ENCODE measurements around the gene UBTD1.

The UBTD1 gene

DNA sequence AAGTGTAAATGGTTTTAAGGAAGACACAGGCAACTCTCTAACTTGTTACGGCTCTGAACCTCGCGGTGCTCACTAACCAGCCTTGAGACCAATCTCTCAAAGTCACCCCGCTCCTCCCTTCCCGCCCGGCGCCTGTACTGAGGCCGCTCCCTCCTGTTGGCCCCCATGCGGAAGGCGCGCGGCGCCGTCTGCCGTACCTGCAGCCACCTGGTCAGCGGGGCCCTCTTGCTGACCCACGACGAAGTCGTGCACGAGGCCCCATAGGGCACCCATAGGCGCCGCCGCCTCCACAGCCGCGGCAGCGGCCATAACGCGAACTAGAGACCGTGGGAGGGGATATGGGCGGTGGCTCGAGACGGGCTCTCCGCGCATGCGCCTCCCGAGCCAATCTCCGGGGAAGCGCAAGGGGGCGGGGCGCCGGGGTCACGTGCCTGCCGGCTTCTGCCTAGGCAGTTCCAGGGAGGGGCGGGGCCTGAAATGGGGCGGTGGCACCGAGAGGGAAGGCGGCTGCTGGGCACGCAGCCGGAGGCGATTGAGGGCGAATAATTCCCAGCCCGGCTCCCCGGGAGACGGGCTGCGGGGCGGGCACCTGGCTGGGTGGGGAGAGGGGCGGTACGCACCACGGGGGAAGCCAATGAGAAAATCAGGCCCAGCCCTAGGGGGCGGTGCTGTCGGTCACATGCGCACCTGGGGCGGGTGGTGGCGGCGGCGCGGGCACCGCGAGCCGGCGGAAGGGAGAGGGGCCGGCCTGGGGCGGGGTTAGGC lies 466 bp upstream of the UBTD1 start, which contains the start of gene MMS19:
MMS19 (minus strand) TSS at position 347 of the 765 bp plus-strand sequence; CDS start at position 309, 38 bp downstream.
- peaks cover 35% of the 10 kb centered on the region for H3K4me1 Mint-ChIP-seq (ENCODE audit: low read depth)
- H3K27me3 Mint-ChIP-seq (ENCODE audit: low read depth) = peaks cover 34% of the 10 kb centered on the region
- peaks cover 4% of the 10 kb centered on the region for H3K36me3 Mint-ChIP-seq (ENCODE audit: low read depth)
- H3K27ac Mint-ChIP-seq = peak within 1 kb of the TSS; percentile 98
- peak within 1 kb of the TSS; percentile 93 for H3K4me3 Mint-ChIP-seq
- H3K9me3 Mint-ChIP-seq = no peaks in the 10 kb centered on the region

- Mint-ChIP-seq H3K36me3 (ENCODE audit: low read depth) (peaks cover 2% of the 10 kb centered on the region), H3K27ac (no peak overlapping the region), H3K27me3 (ENCODE audit: low read depth) (peaks cover 36% of the 10 kb centered on the region), H3K9me3 (no peaks in the 10 kb centered on the region), H3K4me1 (ENCODE audit: low read depth) (peaks cover 28% of the 10 kb centered on the region), H3K4me3 (peak overlapping the region; percentile 32)
These were observed 1.0 kb downstream of the UBTD1 start for GRCh38 chr10:97499561-97500296.

GRCh38 chr10:97500297-97500575 lies 1.5 kb downstream of the UBTD1 start:
- Mint-ChIP-seq H3K27ac (no peak overlapping the region), H3K36me3 (ENCODE audit: low read depth) (no peaks in the 10 kb centered on the region), H3K9me3 (no peaks in the 10 kb centered on the region)

DNA sequence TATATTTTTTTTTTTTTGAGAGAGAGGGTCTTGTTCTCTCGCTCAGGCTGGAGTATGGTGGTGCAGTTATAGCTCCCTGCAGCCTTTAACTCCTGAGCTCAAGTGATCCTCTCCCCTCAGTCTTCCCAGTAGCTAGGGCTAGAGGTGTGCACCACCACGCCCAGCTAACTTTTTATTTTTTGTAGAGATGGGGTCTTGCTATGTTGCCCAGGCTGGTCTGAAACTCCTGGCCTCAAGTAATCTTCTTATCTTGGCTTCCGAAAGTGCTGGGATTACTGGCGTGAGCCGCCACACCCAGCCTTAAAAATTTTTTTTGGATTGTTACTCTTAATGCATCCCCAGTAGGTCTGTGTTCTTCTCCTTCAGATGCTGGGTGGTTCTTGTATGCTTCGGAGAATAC lies 4.2 kb downstream of the UBTD1 start:
- Mint-ChIP-seq H3K36me3 (ENCODE audit: low read depth) (no peaks in the 10 kb centered on the region), H3K27ac (no peak overlapping the region), H3K9me3 (no peaks in the 10 kb centered on the region), H3K4me3 (no peak overlapping the region), H3K4me1 (ENCODE audit: low read depth) (peaks cover 3% of the 10 kb centered on the region), H3K27me3 (ENCODE audit: low read depth) (peaks cover 44% of the 10 kb centered on the region)

More at GRCh38 chr10:97500297-97500575, 1.5 kb downstream of the UBTD1 start:
- Mint-ChIP-seq H3K4me1 (ENCODE audit: low read depth) (peaks cover 23% of the 10 kb centered on the region), H3K4me3 (no peak overlapping the region), H3K27me3 (ENCODE audit: low read depth) (peaks cover 36% of the 10 kb centered on the region)

- Mint-ChIP-seq H3K9me3 (no peaks in the 10 kb centered on the region), H3K4me3 (no peak overlapping the region), H3K36me3 (ENCODE audit: low read depth) (no peaks in the 10 kb centered on the region), H3K27ac (no peak overlapping the region), H3K4me1 (ENCODE audit: low read depth) (peaks cover 2% of the 10 kb centered on the region), H3K27me3 (ENCODE audit: low read depth) (peaks cover 44% of the 10 kb centered on the region)
These were observed 4.7 kb downstream of the UBTD1 start for GRCh38 chr10:97503406-97503805.

DNA sequence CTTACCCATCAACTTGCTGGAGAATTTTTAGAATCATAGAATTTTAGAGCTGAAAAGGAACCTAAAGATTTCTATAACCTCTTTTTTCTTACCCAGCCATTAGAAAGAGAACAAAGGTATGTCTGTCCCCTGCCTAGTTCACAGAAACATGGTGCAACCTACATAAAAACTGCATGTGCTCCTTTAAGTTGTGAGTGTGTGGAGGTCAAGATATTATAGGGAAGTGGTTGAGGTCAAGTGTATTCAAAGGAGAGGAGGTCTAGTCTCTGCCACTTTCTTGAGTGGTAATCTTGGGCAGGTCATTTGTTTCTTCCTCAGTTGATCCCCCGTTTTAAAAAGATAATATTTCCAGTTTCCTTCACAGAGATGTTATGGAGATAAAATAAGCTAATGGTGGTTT lies 6.4 kb downstream of the UBTD1 start:
- no peaks in the 10 kb centered on the region for H3K36me3 Mint-ChIP-seq (ENCODE audit: low read depth)
- H3K9me3 Mint-ChIP-seq = no peaks in the 10 kb centered on the region
- H3K27me3 Mint-ChIP-seq (ENCODE audit: low read depth) = peaks cover 38% of the 10 kb centered on the region
- no peak overlapping the region for H3K27ac Mint-ChIP-seq
- no peak overlapping the region for H3K4me3 Mint-ChIP-seq
- peaks cover 2% of the 10 kb centered on the region for H3K4me1 Mint-ChIP-seq (ENCODE audit: low read depth)

GRCh38 chr10:97506199-97506991 lies 7.7 kb downstream of the UBTD1 start:
- Mint-ChIP-seq H3K9me3 (no peaks in the 10 kb centered on the region), H3K36me3 (ENCODE audit: low read depth) (no peaks in the 10 kb centered on the region), H3K4me3 (no peak overlapping the region), H3K27ac (no peak overlapping the region), H3K27me3 (ENCODE audit: low read depth) (peaks cover 26% of the 10 kb centered on the region), H3K4me1 (ENCODE audit: low read depth) (no peaks in the 10 kb centered on the region)

GRCh38 chr10:97508342-97508741 lies 9.6 kb downstream of the UBTD1 start:
- H3K36me3 Mint-ChIP-seq (ENCODE audit: low read depth) = no peaks in the 10 kb centered on the region
- no peak overlapping the region for H3K27ac Mint-ChIP-seq
- no peaks in the 10 kb centered on the region for H3K9me3 Mint-ChIP-seq
- H3K4me1 Mint-ChIP-seq (ENCODE audit: low read depth) = no peaks in the 10 kb centered on the region
- H3K27me3 Mint-ChIP-seq (ENCODE audit: low read depth) = peaks cover 9% of the 10 kb centered on the region
- H3K4me3 Mint-ChIP-seq = no peak overlapping the region

DNA sequence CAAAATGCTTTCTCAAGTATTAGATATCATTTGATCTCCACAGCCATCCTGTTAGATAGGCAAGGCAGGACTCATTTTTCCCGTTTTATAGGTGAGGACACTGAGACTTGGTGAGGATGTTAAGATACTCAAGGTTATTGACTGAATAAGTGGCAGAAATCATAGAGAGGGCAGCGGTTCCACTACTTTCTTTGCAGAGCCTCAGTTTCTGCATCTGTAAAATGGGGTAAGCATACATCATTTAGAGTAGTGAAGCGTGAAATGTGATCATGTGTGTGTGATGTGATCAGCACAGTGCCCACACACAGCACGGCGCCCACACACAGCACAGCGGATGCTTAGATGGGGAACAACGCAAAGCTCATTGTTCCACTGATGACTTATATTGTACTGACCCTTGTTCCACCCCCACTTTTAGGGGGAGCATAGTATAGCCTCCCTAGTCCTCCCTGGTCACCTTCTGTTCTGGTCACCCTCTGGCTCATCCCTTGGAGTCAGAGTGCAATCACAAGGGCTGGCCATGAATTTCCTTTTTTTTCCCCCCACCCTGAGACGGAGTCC lies 10.5 kb downstream of the UBTD1 start:
- Mint-ChIP-seq H3K27ac (no peak overlapping the region), H3K9me3 (no peaks in the 10 kb centered on the region), H3K4me3 (no peak overlapping the region), H3K36me3 (ENCODE audit: low read depth) (no peaks in the 10 kb centered on the region), H3K4me1 (ENCODE audit: low read depth) (no peaks in the 10 kb centered on the region), H3K27me3 (ENCODE audit: low read depth) (peaks cover 11% of the 10 kb centered on the region)

GRCh38 chr10:97510686-97511085 lies 12.0 kb downstream of the UBTD1 start:
- Mint-ChIP-seq H3K36me3 (ENCODE audit: low read depth) (no peaks in the 10 kb centered on the region), H3K27ac (no peak overlapping the region), H3K4me3 (no peak overlapping the region), H3K27me3 (ENCODE audit: low read depth) (peaks cover 18% of the 10 kb centered on the region), H3K4me1 (ENCODE audit: low read depth) (no peaks in the 10 kb centered on the region), H3K9me3 (no peaks in the 10 kb centered on the region)

DNA sequence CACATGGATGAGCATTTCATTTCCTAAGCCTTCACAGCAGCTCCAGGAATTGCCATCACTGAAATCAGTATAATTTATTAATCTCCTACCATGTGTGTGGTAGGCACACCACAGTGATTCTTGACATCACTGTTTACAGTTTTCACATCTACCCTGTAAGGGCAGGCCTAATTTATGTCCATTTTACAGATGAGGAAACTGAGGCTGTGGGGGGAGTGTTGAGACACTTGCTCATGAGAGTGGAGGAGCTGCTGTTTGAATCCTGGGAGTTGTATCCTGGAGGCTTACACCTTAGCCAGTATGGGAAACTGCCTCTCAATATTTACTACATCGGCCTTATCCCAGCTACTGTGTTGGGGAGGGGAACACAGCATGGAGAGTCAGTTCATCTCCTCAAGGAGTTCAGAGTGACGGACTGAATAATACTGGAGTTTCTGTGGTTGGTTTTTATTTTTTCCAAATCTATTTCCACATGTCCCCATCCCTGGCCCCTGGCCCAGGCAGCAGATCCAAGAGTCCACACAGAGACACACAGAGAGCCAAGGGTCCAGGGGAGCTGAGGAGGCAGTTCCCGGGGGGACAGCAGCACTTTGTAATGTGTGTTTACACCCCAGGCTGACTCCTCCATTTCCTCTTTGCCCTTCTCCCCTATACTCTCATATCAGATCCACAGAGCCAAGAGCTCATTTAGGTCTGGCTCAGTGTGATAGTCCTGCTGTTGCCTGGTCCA lies 13.2 kb downstream of the UBTD1 start:
- Mint-ChIP-seq H3K27ac (no peak overlapping the region), H3K27me3 (ENCODE audit: low read depth) (peaks cover 11% of the 10 kb centered on the region), H3K9me3 (no peaks in the 10 kb centered on the region), H3K36me3 (ENCODE audit: low read depth) (no peaks in the 10 kb centered on the region), H3K4me3 (no peak overlapping the region), H3K4me1 (ENCODE audit: low read depth) (no peaks in the 10 kb centered on the region)

DNA sequence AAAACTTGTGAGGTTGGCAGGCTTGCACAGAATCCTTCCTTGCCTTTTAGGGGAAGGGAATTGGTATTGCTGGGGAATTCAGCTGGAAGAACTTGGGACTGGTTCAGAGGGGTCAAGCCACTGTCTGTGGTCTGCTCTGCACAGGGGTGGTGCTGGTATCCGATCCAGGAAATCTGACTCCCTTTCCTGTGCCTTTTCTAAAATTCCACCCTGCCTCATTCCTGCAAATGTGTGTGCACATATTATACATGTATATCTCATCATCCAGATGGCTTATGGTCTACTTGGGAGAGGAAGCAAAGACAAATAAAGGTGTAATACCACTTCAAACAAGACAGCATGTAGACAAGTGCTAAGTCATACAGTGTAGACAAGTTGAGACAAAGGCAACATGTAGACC lies 14.3 kb downstream of the UBTD1 start:
- Mint-ChIP-seq H3K27ac (no peak overlapping the region), H3K4me3 (no peak overlapping the region), H3K4me1 (ENCODE audit: low read depth) (no peaks in the 10 kb centered on the region), H3K27me3 (ENCODE audit: low read depth) (peaks cover 11% of the 10 kb centered on the region), H3K36me3 (ENCODE audit: low read depth) (no peaks in the 10 kb centered on the region), H3K9me3 (no peaks in the 10 kb centered on the region)

- peaks cover 18% of the 10 kb centered on the region for H3K27me3 Mint-ChIP-seq (ENCODE audit: low read depth)
- H3K27ac Mint-ChIP-seq = no peak overlapping the region
- no peak overlapping the region for H3K4me3 Mint-ChIP-seq
- H3K36me3 Mint-ChIP-seq (ENCODE audit: low read depth) = no peaks in the 10 kb centered on the region
- H3K9me3 Mint-ChIP-seq = no peaks in the 10 kb centered on the region
- H3K4me1 Mint-ChIP-seq (ENCODE audit: low read depth) = no peaks in the 10 kb centered on the region
These were observed 15.6 kb downstream of the UBTD1 start for GRCh38 chr10:97514344-97514743.
